GM23248 (cell line): ENCODE results near the gene MINDY3. TPM values are rescaled to one million over a fixed set of nuclear protein-coding genes. Genes with fewer than 3 reads are reported as not detected.

Source experiments
- DNase-seq: peaks from one replicate; pipeline ENCODE4 v3.0.0-alpha.2; 2015
- H2AFZ ChIP-seq: fragments of 200-600 bp; sonication (generic); 2 replicates; pipeline ENCODE4 v1.6.1; 2016; ENCODE audit warnings: antibody characterized with exemption
- H3F3A ChIP-seq: fragments of 200-600 bp; sonication (generic); 2 replicates; pipeline ENCODE4 v1.6.1; 2016; ENCODE audit warnings: mild to moderate bottlenecking, antibody characterized with exemption, mixed run types; ENCODE audit not compliant: insufficient read depth
- H3K27ac ChIP-seq: fragments of 200-600 bp; sonication (generic); 2 replicates; pipeline ENCODE4 v1.5.1; 2016; ENCODE audit warnings: mild to moderate bottlenecking
- H3K27me3 ChIP-seq: fragments of 200-600 bp; sonication (generic); replicated peaks from 2 replicates; pipeline ENCODE4 v1.6.1; 2016; ENCODE audit warnings: mild to moderate bottlenecking; ENCODE audit not compliant: insufficient read depth
- H3K36me3 ChIP-seq: fragments of 200-600 bp; sonication (generic); 2 replicates; pipeline ENCODE4 v1.6.1; 2016; ENCODE audit warnings: low read depth, mild to moderate bottlenecking
- H3K4me1 ChIP-seq: fragments of 200-600 bp; sonication (generic); 2 replicates; pipeline ENCODE4 v1.6.1; 2016; ENCODE audit warnings: mild to moderate bottlenecking; ENCODE audit not compliant: insufficient read depth
- H3K4me2 ChIP-seq: fragments of 200-600 bp; sonication (generic); one replicate; pipeline ENCODE4 v1.6.1; 2016; ENCODE audit warnings: mild to moderate bottlenecking; ENCODE audit not compliant: unreplicated experiment
- H3K4me3 ChIP-seq: fragments of 200-600 bp; sonication (generic); 2 replicates; pipeline ENCODE4 v1.5.1; 2016; ENCODE audit warnings: mild to moderate bottlenecking
- H3K79me2 ChIP-seq: fragments of 200-600 bp; sonication (generic); 2 replicates; pipeline ENCODE4 v1.6.1; 2016; ENCODE audit warnings: mild to moderate bottlenecking; ENCODE audit not compliant: insufficient read depth
- H3K9ac ChIP-seq: fragments of 200-600 bp; sonication (generic); 2 replicates; pipeline ENCODE4 v1.6.1; 2016; ENCODE audit warnings: mild to moderate bottlenecking
- H3K9me2 ChIP-seq: fragments of 200-600 bp; sonication (generic); 2 replicates; pipeline ENCODE4 v1.6.1; 2016; ENCODE audit warnings: mixed run types, mild to moderate bottlenecking, moderate library complexity; ENCODE audit not compliant: insufficient read depth
- H3K9me3 ChIP-seq: fragments of 200-600 bp; sonication (generic); one replicate; pipeline ENCODE4 v1.6.1; 2017; ENCODE audit warnings: low read depth
- H4K20me1 ChIP-seq: fragments of 200-600 bp; sonication (generic); 2 replicates; pipeline ENCODE4 v1.6.0; 2016; ENCODE audit not compliant: insufficient read depth
- EZH2 ChIP-seq: fragments of 200-600 bp; sonication (generic); IDR thresholded peaks from 2 replicates; pipeline ENCODE4 v1.6.1; 2018; ENCODE audit warnings: antibody characterized with exemption, mild to moderate bottlenecking; ENCODE audit not compliant: insufficient read depth, poor library complexity, severe bottlenecking
- EZH2phosphoT487 ChIP-seq: fragments of 200-600 bp; sonication (generic); IDR thresholded peaks from 2 replicates; pipeline ENCODE4 v1.6.1; 2018; ENCODE audit warnings: antibody characterized with exemption, moderate library complexity, mild to moderate bottlenecking, low read depth; ENCODE audit not compliant: insufficient read depth
- WGBS, 2 experiments: methylation state at CpG; one replicate each; pipeline ENCODE4 v1.1.6; 2015 to 2017; ENCODE audit warnings: low lambda C conversion rate in 2 of 2, low coverage in 1 of 2; ENCODE audit errors: missing lambda C conversion rate in 2 of 2; 5-methylcytosine and 5-hydroxymethylcytosine counted together
- in situ Hi-C: fragments of 300-500 bp; cut with MboI; formaldehyde crosslinking; loops from 2 replicates; pipeline ENCODE4 v1.15.0; 2020
- polyA plus RNA-seq: library from polyadenylated mRNA; unstranded; fragments of >200 nt; fragmentation: Nextera tagmentation; extraction: Ambion mirVana; gene quantifications from 2 replicates; pipeline ENCODE4 v1.2.1, GENCODE V29; 2016
- total RNA-seq: library from RNA; depleted of rRNA; stranded (reverse); fragments of >200 nt; shearing (Covaris generic); gene quantifications from 2 replicates; pipeline ENCODE4 v1.2.3, GENCODE V29; 2014

Gene MINDY3
- total and polyA plus RNA-seq, 2 experiments from 2014 or later = 37.2 to 43.1 TPM

GRCh38 chr10:15759265-15759664 is 101.0 kb downstream of the MINDY3 start:
- Histone ChIP-seq H3K9me2 (no peaks in the 10 kb centered on the region), H3K79me2 (no peaks in the 10 kb centered on the region), H3K4me2 (no peak overlapping the region), H3K9me3 (no peaks in the 10 kb centered on the region), H3K27me3 (no peaks in the 10 kb centered on the region), H3K36me3 (no peaks in the 10 kb centered on the region), H3K4me1 (no peaks in the 10 kb centered on the region), H4K20me1 (no peaks in the 10 kb centered on the region), H3K9ac (no peak overlapping the region), H2AFZ (no peak overlapping the region), H3K27ac (no peak overlapping the region), H3K4me3 (no peak overlapping the region), H3F3A (no peaks in the 10 kb centered on the region)
- in situ Hi-C loops = no loop called here
- no peak for DNase-seq
- TF ChIP-seq EZH2 = no peak
- TF ChIP-seq EZH2phosphoT487 = no peak

DNA sequence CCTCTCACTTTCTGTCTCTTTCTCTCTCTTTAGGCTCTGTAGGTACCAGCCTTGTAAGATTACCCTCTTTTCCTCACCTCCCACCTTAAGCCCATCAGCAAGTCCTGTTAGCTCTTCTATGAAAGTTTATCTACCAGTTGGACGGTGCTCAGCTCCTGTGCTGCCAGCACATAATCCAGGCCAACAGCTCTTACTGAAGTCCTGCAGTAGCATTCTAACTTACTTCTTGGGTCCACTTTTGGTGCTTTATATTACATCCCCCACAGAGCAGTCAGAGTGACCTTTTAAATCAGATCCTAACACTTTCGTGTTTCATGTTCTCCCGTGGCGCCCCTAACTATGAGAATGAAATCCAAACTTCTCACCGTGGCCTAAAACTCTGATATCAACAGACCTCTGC is 101.7 kb downstream of the MINDY3 start:
- TF ChIP-seq EZH2 = no peak
- TF ChIP-seq EZH2phosphoT487 = no peak
- Histone ChIP-seq H3K79me2 (no peaks in the 10 kb centered on the region), H3F3A (no peaks in the 10 kb centered on the region), H3K36me3 (no peaks in the 10 kb centered on the region), H3K9me3 (no peaks in the 10 kb centered on the region), H3K9ac (no peak overlapping the region), H3K4me3 (no peak overlapping the region), H3K4me2 (no peak overlapping the region), H2AFZ (no peak overlapping the region), H3K27me3 (no peaks in the 10 kb centered on the region), H3K4me1 (no peaks in the 10 kb centered on the region), H3K9me2 (no peaks in the 10 kb centered on the region), H3K27ac (no peak overlapping the region), H4K20me1 (no peaks in the 10 kb centered on the region)
- no peak for DNase-seq
- 74 to 75% methylated on average over 5 of the region's 5 CpGs for WGBS, 2 experiments
- in situ Hi-C loops = no loop called here

GRCh38 chr10:15754937-15755336 is 105.4 kb downstream of the MINDY3 start:
- Histone ChIP-seq H3K4me1 (no peaks in the 10 kb centered on the region), H3K27ac (no peak overlapping the region), H3F3A (no peaks in the 10 kb centered on the region), H3K9ac (no peak overlapping the region), H4K20me1 (no peaks in the 10 kb centered on the region), H2AFZ (no peak overlapping the region), H3K4me3 (no peak overlapping the region), H3K9me3 (no peaks in the 10 kb centered on the region), H3K36me3 (no peaks in the 10 kb centered on the region), H3K79me2 (no peaks in the 10 kb centered on the region), H3K9me2 (no peaks in the 10 kb centered on the region), H3K4me2 (no peak overlapping the region), H3K27me3 (no peaks in the 10 kb centered on the region; the same call in 1 of the 2 replicates)
- TF ChIP-seq EZH2phosphoT487 (no peak), EZH2 (no peak)
- DNase-seq = no peak
- WGBS, 2 experiments = 4 to 7% methylated on average over 2 of the region's 2 CpGs
- in situ Hi-C loops = no loop called here

GRCh38 chr10:15751046-15751445 is 109.3 kb downstream of the MINDY3 start:
- H3K4me1 ChIP-seq = no peaks in the 10 kb centered on the region; the same call in 1 of the 2 replicates
- no peak for TF ChIP-seq EZH2
- TF ChIP-seq EZH2phosphoT487 = no peak
- H3K36me3 ChIP-seq = no peaks in the 10 kb centered on the region
- no peaks in the 10 kb centered on the region for H4K20me1 ChIP-seq
- no peak overlapping the region for H2AFZ ChIP-seq
- no peak overlapping the region for H3K4me3 ChIP-seq
- H3F3A ChIP-seq = no peaks in the 10 kb centered on the region
- WGBS, 2 experiments = 12% methylated on average over 5 of the region's 5 CpGs
- DNase-seq = peak; percentile 33
- no peak overlapping the region for H3K27ac ChIP-seq
- in situ Hi-C loops = no loop called here
- H3K79me2 ChIP-seq = no peaks in the 10 kb centered on the region
- no peak overlapping the region for H3K9ac ChIP-seq
- H3K9me3 ChIP-seq = no peaks in the 10 kb centered on the region
- H3K9me2 ChIP-seq = no peaks in the 10 kb centered on the region
- no peak overlapping the region for H3K4me2 ChIP-seq
- no peaks in the 10 kb centered on the region; the same call in 1 of the 2 replicates for H3K27me3 ChIP-seq

DNA sequence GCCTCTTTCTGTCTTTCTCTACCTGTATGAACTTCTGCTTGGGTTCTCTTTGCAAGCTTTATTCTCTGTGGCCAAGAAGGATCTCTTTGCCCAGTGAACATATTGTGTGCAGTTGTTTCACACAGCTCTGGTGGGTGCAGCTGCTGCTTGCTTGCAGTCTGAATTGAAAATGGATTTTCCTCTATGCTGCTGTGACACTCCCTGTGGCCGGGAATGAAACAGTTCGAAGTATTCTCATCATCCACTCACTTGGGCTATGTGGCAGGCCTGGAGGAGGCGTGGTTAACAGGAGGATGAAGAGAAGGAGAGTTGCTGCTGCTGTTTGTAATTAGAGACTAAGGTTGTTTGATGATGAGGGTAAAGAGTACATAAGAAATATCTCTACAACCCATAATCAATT is 112.2 kb downstream of the MINDY3 start:
- TF ChIP-seq EZH2phosphoT487 (no peak), EZH2 (no peak)
- Histone ChIP-seq H4K20me1 (no peaks in the 10 kb centered on the region), H2AFZ (no peak overlapping the region), H3K9me3 (no peaks in the 10 kb centered on the region), H3F3A (no peaks in the 10 kb centered on the region), H3K4me2 (no peak overlapping the region), H3K36me3 (no peaks in the 10 kb centered on the region), H3K9me2 (no peaks in the 10 kb centered on the region), H3K27ac (no peak overlapping the region), H3K79me2 (no peaks in the 10 kb centered on the region), H3K4me1 (no peaks in the 10 kb centered on the region; the same call in 1 of the 2 replicates), H3K27me3 (no peaks in the 10 kb centered on the region; the same call in 1 of the 2 replicates), H3K9ac (no peak overlapping the region), H3K4me3 (no peak overlapping the region)
- 41 to 58% methylated on average over 3 of the region's 3 CpGs for WGBS, 2 experiments
- in situ Hi-C loops = no loop called here
- no peak for DNase-seq
